Neuronal stem cell (in vitro differentiated cells): ENCODE results near the gene ABCB6.

Source experiments
- DNase-seq: peaks from one replicate; pipeline ENCODE4 v3.0.0-alpha.2; 2013; ENCODE audit warnings: low spot score
- H2AFZ ChIP-seq: one replicate; pipeline ENCODE4 v1.6.1; 2013; ENCODE audit warnings: mild to moderate bottlenecking, low read length, inconsistent platforms
- H2AK5ac ChIP-seq: 2 replicates; pipeline ENCODE4 v1.6.1; 2013; ENCODE audit warnings: low read depth, mild to moderate bottlenecking, inconsistent platforms, low read length, moderate library complexity, mixed read lengths
- H2BK120ac ChIP-seq: 2 replicates; pipeline ENCODE4 v1.6.1; 2013; ENCODE audit warnings: low read depth, mild to moderate bottlenecking, inconsistent platforms, low read length, moderate library complexity, mixed read lengths
- H2BK12ac ChIP-seq: one replicate; pipeline ENCODE4 v1.6.1; 2013; ENCODE audit warnings: low read length, inconsistent platforms
- H2BK15ac ChIP-seq: 2 replicates; pipeline ENCODE4 v1.6.1; 2013; ENCODE audit warnings: mild to moderate bottlenecking, low read length, inconsistent platforms, mixed read lengths
- H2BK5ac ChIP-seq: one replicate; pipeline ENCODE4 v1.6.1; 2013; ENCODE audit warnings: inconsistent platforms, mild to moderate bottlenecking, low read length, moderate library complexity
- H3K14ac ChIP-seq: one replicate; pipeline ENCODE4 v1.6.1; 2013; ENCODE audit warnings: low read length, inconsistent platforms
- H3K18ac ChIP-seq: 2 replicates; pipeline ENCODE4 v1.6.1; 2013; ENCODE audit warnings: low read length, inconsistent platforms
- H3K23ac ChIP-seq: 2 replicates; pipeline ENCODE4 v1.6.1; 2013; ENCODE audit warnings: low read depth, mild to moderate bottlenecking, mixed read lengths, low read length, inconsistent platforms; ENCODE audit not compliant: poor library complexity
- H3K27ac ChIP-seq: replicated peaks from 3 replicates; pipeline ENCODE4 v1.5.1; 2013; ENCODE audit warnings: low read length, inconsistent platforms
- H3K27me3 ChIP-seq, 3 experiments: 2 replicates each; pipeline ENCODE4 v1.6.1; 2013; ENCODE audit warnings: low read length in 3 of 3, mild to moderate bottlenecking in 2 of 3, inconsistent platforms in 1 of 3, low read depth in 1 of 3, mixed read lengths in 1 of 3, moderate library complexity in 1 of 3; ENCODE audit not compliant: control insufficient read depth in 3 of 3, insufficient read depth in 3 of 3
- H3K36me3 ChIP-seq, 2 donors: replicated peaks in 1 of 2; 2 replicates each; pipeline ENCODE4 v1.6.1; 2013; ENCODE audit warnings: low read length in 2 of 2; ENCODE audit not compliant: control insufficient read depth in 2 of 2, insufficient read depth in 2 of 2
- H3K4ac ChIP-seq: 2 replicates; pipeline ENCODE4 v1.6.1; 2013; ENCODE audit warnings: inconsistent platforms, mild to moderate bottlenecking, low read length, moderate library complexity
- H3K4me1 ChIP-seq, 2 donors: 1 replicate in 1 of 2; 2 replicates in 1 of 2; pipeline ENCODE4 v1.6.1; 2013; ENCODE audit warnings: low read length in 2 of 2, low read depth in 1 of 2; ENCODE audit not compliant: control insufficient read depth in 2 of 2, insufficient read depth in 1 of 2
- H3K4me2 ChIP-seq: one replicate; pipeline ENCODE4 v1.6.1; 2013; ENCODE audit warnings: mild to moderate bottlenecking, low read length, inconsistent platforms; ENCODE audit not compliant: insufficient read depth, poor library complexity, severe bottlenecking
- H3K4me3 ChIP-seq, 2 donors: 2 replicates each; pipeline ENCODE4 v1.5.1; 2013; ENCODE audit warnings: low read length in 2 of 2, mild to moderate bottlenecking in 2 of 2, inconsistent platforms in 1 of 2, moderate library complexity in 1 of 2
- H3K79me1 ChIP-seq: one replicate; pipeline ENCODE4 v1.6.1; 2013; ENCODE audit warnings: low read depth, mild to moderate bottlenecking, inconsistent platforms, low read length, moderate library complexity
- H3K9ac ChIP-seq: one replicate; pipeline ENCODE4 v1.6.1; 2013; ENCODE audit warnings: mild to moderate bottlenecking, low read depth, low read length, inconsistent platforms; ENCODE audit not compliant: poor library complexity
- H3K9me3 ChIP-seq, 2 donors: replicated peaks in 1 of 2; 2 replicates each; pipeline versions ENCODE3 to v1.6.1; 2013; ENCODE audit warnings: low read length in 2 of 2, mild to moderate bottlenecking in 2 of 2, inconsistent platforms in 1 of 2, low read depth in 1 of 2, mixed read lengths in 1 of 2, moderate library complexity in 1 of 2; ENCODE audit not compliant: control insufficient read depth in 2 of 2, insufficient read depth in 1 of 2
- H4K8ac ChIP-seq: one replicate; pipeline ENCODE4 v1.6.1; 2013; ENCODE audit warnings: low read depth, mild to moderate bottlenecking, inconsistent platforms, low read length, moderate library complexity
- H4K91ac ChIP-seq: one replicate; pipeline ENCODE4 v1.6.1; 2013; ENCODE audit warnings: low read length, low read depth, mild to moderate bottlenecking, inconsistent platforms; ENCODE audit not compliant: poor library complexity
- WGBS, 2 donors: extraction: QIAGEN DNeasy Blood & Tissue Kit; methylation state at CpG; one replicate each; pipeline ENCODE4 v1.1.7; 2013; ENCODE audit warnings: missing lambda C conversion rate in 2 of 2, mixed read lengths in 1 of 2; ENCODE audit not compliant: insufficient read length in 2 of 2, insufficient replicate concordance in 1 of 2; ENCODE audit errors: extremely low coverage in 2 of 2; 5-methylcytosine and 5-hydroxymethylcytosine counted together

ABCB6 gene

DNA sequence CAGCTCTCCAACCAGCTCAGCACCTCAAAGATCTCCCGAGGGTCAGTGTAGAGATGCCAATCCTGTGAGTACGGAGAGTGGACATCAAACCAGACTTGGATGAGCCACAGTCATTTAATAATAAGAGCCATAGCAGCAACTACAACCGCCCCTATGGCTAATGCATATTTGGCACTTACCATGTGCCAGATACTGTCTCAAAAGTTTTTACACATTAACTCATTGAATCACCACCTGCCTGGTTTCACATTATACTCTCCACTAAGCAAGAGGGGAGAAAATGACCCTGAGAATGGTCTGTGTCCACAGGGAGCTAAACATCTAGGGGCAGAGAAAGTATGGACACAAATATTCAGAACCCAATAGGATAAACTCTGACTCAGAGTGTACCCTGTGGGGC, 44.6 kb downstream of the ABCB6 start:
- Histone ChIP-seq H3K18ac (no peak overlapping the region), H3K36me3 (peaks cover 11 to 36% of the 10 kb centered on the region in 2 donors), H3K4me3 (no peak overlapping the region), H2BK5ac (no peak overlapping the region), H4K91ac (no peak overlapping the region), H3K4me1 (peaks cover 8 to 9% of the 10 kb centered on the region in 2 donors), H3K14ac (no peak overlapping the region), H3K4me2 (no peak overlapping the region), H3K9ac (no peak overlapping the region), H3K27ac (no peak overlapping the region), H4K8ac (no peak overlapping the region), H2BK15ac (no peak overlapping the region), H3K4ac (no peak overlapping the region), H2AK5ac (no peak overlapping the region), H2BK12ac (no peak overlapping the region), H3K27me3 (no peaks in the 10 kb centered on the region), H3K79me1 (peaks cover 5% of the 10 kb centered on the region), H3K9me3 (no peaks in the 10 kb centered on the region), H2AFZ (no peak overlapping the region), H2BK120ac (no peak overlapping the region), H3K23ac (no peak overlapping the region)
- no CpG with 5 or more reads among the region's 3 CpGs for WGBS, 2 donors
- no peak for DNase-seq

GRCh38 chr2:219173176-219173575, 45.6 kb downstream of the ABCB6 start:
- no CpG with 5 or more reads among the region's 6 CpGs for WGBS, 2 donors
- no peak overlapping the region for H2BK12ac ChIP-seq
- no peak overlapping the region for H4K91ac ChIP-seq
- H3K9me3 ChIP-seq: no peaks in the 10 kb centered on the region
- H2AFZ ChIP-seq: no peak overlapping the region
- H2AK5ac ChIP-seq: no peak overlapping the region
- no peak overlapping the region for H3K9ac ChIP-seq
- H3K14ac ChIP-seq: no peak overlapping the region
- H2BK15ac ChIP-seq: no peak overlapping the region
- no peak overlapping the region for H3K4me3 ChIP-seq
- H3K27ac ChIP-seq: no peak overlapping the region
- H3K18ac ChIP-seq: no peak overlapping the region
- H2BK120ac ChIP-seq: no peak overlapping the region
- no peak overlapping the region for H3K4me2 ChIP-seq
- no peak for DNase-seq
- H2BK5ac ChIP-seq: no peak overlapping the region
- H3K4me1 ChIP-seq: peaks cover 3% of the 10 kb centered on the region in 2 donors
- H4K8ac ChIP-seq: no peak overlapping the region
- H3K79me1 ChIP-seq: peaks cover 3% of the 10 kb centered on the region
- H3K36me3 ChIP-seq: peaks cover 11 to 36% of the 10 kb centered on the region in 2 donors
- no peaks in the 10 kb centered on the region for H3K27me3 ChIP-seq
- no peak overlapping the region for H3K4ac ChIP-seq
- H3K23ac ChIP-seq: no peak overlapping the region

DNA sequence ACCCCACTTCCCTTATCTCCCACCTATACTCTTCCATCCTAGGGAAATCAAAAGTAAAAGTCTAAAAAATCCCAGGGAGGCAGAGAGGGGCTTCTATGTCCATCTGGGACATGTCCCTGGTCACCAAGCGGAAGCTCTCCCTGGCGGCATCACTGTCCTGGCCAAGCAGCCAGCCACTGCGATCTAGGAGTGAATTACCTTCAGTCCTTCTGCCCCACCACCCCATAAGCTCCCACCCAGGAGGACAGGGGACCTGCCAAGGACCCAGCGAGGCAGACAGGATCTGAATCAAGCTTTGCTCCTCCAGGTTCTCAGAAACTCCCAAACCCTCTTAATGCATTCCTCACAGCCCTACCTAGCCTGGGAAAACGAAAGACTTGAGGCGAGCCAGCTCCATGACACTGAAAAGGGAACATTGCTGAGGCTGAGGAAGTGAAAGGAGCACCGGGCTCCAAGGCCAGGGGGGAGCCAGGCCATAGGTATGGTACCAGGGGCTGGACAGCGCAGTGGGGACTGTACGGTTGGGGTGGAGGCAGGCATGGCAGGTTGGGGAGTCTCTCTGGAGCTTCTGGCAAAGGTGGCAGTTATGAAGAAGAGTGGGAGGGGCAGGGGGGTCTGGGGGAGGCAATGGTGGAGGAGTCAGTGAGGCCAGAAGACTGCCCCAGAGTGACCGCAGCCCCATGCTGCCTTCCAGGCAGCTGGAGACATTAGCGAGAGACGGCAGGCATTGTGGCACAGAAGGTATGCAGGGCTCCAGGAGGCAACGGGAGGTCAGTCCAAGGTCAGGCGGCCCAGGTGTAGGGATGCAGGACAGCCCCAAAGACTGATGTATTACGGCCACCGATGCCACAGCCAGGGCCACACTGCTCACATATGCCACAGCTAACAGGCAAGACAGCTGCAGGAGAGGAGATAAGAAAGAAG, 46.3 kb downstream of the ABCB6 start:
- no peak overlapping the region for H2AK5ac ChIP-seq
- H2BK5ac ChIP-seq: no peak overlapping the region
- H4K91ac ChIP-seq: no peak overlapping the region
- H4K8ac ChIP-seq: no peak overlapping the region
- no peak overlapping the region for H3K4me2 ChIP-seq
- no peak overlapping the region for H3K4me3 ChIP-seq
- H3K18ac ChIP-seq: no peak overlapping the region
- no peak overlapping the region for H3K9ac ChIP-seq
- H2BK15ac ChIP-seq: no peak overlapping the region
- no peak overlapping the region for H3K27ac ChIP-seq
- no peak overlapping the region for H2AFZ ChIP-seq
- WGBS, 2 donors: no CpG with 5 or more reads among the region's 16 CpGs
- peaks cover 11 to 36% of the 10 kb centered on the region in 2 donors for H3K36me3 ChIP-seq
- H3K9me3 ChIP-seq: no peaks in the 10 kb centered on the region
- no peak overlapping the region for H2BK12ac ChIP-seq
- H3K4me1 ChIP-seq: peaks cover 3% of the 10 kb centered on the region in 2 donors
- no peak overlapping the region for H3K23ac ChIP-seq
- H3K79me1 ChIP-seq: peaks cover 3% of the 10 kb centered on the region
- no peak overlapping the region for H3K4ac ChIP-seq
- DNase-seq: no peak
- H3K14ac ChIP-seq: no peak overlapping the region
- no peaks in the 10 kb centered on the region for H3K27me3 ChIP-seq
- no peak overlapping the region for H2BK120ac ChIP-seq

GRCh38 chr2:219171231-219171651, 47.5 kb downstream of the ABCB6 start:
- Histone ChIP-seq H4K8ac (no peak overlapping the region), H2BK15ac (no peak overlapping the region), H3K36me3 (peaks cover 11 to 36% of the 10 kb centered on the region in 2 donors), H3K18ac (no peak overlapping the region), H3K4me3 (no peak overlapping the region), H3K9me3 (no peaks in the 10 kb centered on the region), H3K9ac (no peak overlapping the region), H3K4me1 (peaks cover 3% of the 10 kb centered on the region in 2 donors), H2BK12ac (no peak overlapping the region), H3K79me1 (peaks cover 2% of the 10 kb centered on the region), H3K23ac (no peak overlapping the region), H3K14ac (no peak overlapping the region), H2AK5ac (no peak overlapping the region), H4K91ac (no peak overlapping the region), H3K27ac (no peak overlapping the region), H3K4me2 (no peak overlapping the region), H2AFZ (no peak overlapping the region), H2BK120ac (no peak overlapping the region), H3K4ac (no peak overlapping the region), H3K27me3 (no peaks in the 10 kb centered on the region), H2BK5ac (no peak overlapping the region)
- WGBS, 2 donors: no CpG with 5 or more reads among the region's 6 CpGs
- DNase-seq: peak; percentile 26
